Measurements from ENCODE around the gene MAPK8IP1.

DNA sequence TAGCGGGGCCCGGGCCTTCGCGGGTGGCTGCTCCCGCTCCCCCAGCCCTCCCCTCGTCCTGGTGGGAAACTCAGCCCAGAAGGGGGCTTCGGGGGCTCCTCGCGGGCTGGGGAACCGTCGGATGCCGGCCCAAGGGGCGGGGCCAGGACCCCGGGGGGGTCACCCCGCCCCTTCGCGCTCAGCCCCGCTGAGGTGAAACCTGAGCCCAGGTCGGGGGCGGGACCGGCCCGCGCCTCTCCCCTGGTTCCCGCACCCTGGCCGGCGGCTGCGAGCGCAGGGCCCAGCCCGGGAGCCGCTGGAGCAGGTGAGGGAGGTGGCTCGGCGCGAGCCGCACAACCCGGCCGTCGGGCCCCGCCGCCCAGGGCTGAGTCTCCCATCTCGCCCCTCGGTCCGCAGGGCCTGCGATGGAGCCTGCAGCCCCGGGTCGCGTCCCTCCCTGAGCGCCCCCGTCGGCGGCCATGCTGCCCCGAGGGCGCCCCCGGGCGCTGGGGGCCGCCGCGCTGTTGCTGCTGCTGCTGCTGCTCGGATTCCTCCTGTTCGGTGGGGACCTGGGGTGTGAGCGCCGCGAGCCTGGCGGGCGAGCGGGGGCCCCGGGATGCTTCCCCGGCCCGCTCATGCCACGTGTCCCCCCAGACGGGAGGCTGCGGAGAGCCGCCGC, 37.1 kb downstream of the MAPK8IP1 start, which contains the start of gene LARGE2:
- TF ChIP-seq, protein P1, sequence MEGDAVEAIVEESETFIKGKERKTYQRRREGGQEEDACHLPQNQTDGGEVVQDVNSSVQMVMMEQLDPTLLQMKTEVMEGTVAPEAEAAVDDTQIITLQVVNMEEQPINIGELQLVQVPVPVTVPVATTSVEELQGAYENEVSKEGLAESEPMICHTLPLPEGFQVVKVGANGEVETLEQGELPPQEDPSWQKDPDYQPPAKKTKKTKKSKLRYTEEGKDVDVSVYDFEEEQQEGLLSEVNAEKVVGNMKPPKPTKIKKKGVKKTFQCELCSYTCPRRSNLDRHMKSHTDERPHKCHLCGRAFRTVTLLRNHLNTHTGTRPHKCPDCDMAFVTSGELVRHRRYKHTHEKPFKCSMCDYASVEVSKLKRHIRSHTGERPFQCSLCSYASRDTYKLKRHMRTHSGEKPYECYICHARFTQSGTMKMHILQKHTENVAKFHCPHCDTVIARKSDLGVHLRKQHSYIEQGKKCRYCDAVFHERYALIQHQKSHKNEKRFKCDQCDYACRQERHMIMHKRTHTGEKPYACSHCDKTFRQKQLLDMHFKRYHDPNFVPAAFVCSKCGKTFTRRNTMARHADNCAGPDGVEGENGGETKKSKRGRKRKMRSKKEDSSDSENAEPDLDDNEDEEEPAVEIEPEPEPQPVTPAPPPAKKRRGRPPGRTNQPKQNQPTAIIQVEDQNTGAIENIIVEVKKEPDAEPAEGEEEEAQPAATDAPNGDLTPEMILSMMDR (IDR thresholded peaks at IDR 0.05): no peak
- no peak for TF ChIP-seq POLR2A (IDR thresholded peaks at IDR 0.05)

Measured in thyroid gland (tissue), 4 donors.